ENCODE results near the gene CORT.
"Not testable (repeated sequence)": the region's sequence is repeated elsewhere in the genome, so short reads cannot be mapped to it uniquely, and the experiment has no call there.

CORT gene

GRCh38 chr1:10450156-10450814 lies 454 bp downstream of the CORT start:
- no peak for TF ChIP-seq POLR2A (IDR thresholded peaks at IDR 0.05; ENCODE audit: low read length)
- TF ChIP-seq GATA1 (IDR thresholded peaks at IDR 0.05; ENCODE audit: low read depth, low read length): no peak
- DNase-seq: no peak

GRCh38 chr1:10450836-10451235 lies 1.0 kb downstream of the CORT start:
- TF ChIP-seq POLR2A (IDR thresholded peaks at IDR 0.05; ENCODE audit: low read length) (no peak), GATA1 (IDR thresholded peaks at IDR 0.05; ENCODE audit: low read depth, low read length) (no peak)
- DNase-seq: no peak

GRCh38 chr1:10451287-10451686 lies 1.5 kb downstream of the CORT start:
- TF ChIP-seq POLR2A (IDR thresholded peaks at IDR 0.05; ENCODE audit: low read length) (no peak), GATA1 (IDR thresholded peaks at IDR 0.05; ENCODE audit: low read depth, low read length) (no peak)
- DNase-seq: no peak

- TF ChIP-seq POLR2A (IDR thresholded peaks at IDR 0.05; ENCODE audit: low read length): no peak
- TF ChIP-seq GATA1 (IDR thresholded peaks at IDR 0.05; ENCODE audit: low read depth, low read length): no peak
Observed at GRCh38 chr1:10456048-10456447, 6.2 kb downstream of the CORT start.

GRCh38 chr1:10456661-10457060 lies 6.8 kb downstream of the CORT start:
- no peak for TF ChIP-seq GATA1 (IDR thresholded peaks at IDR 0.05; ENCODE audit: low read depth, low read length)
- no peak for TF ChIP-seq POLR2A (IDR thresholded peaks at IDR 0.05; ENCODE audit: low read length)
- DNase-seq: no peak

More at GRCh38 chr1:10456048-10456447, 6.2 kb downstream of the CORT start:
- peak in 1 of 2 experiments; percentile 36 for DNase-seq

- not testable (repeated sequence) for DNase-seq
Observed at GRCh38 chr1:10457462-10457861, 7.6 kb downstream of the CORT start.

GRCh38 chr1:10457875-10458274 lies 8.0 kb downstream of the CORT start:
- DNase-seq: no peak
- TF ChIP-seq GATA1 (IDR thresholded peaks at IDR 0.05; ENCODE audit: low read depth, low read length): no peak
- no peak for TF ChIP-seq POLR2A (IDR thresholded peaks at IDR 0.05; ENCODE audit: low read length)

- TF ChIP-seq GATA1 (IDR thresholded peaks at IDR 0.05; ENCODE audit: low read depth, low read length) (no peak), POLR2A (IDR thresholded peaks at IDR 0.05; ENCODE audit: low read length) (no peak)
- peak; percentile 87 to 91 for DNase-seq
Observed at GRCh38 chr1:10459184-10459583, 9.4 kb downstream of the CORT start.

GRCh38 chr1:10467078-10467477 lies 17.2 kb downstream of the CORT start:
- TF ChIP-seq GATA1 (IDR thresholded peaks at IDR 0.05; ENCODE audit: low read depth, low read length) (no peak), POLR2A (IDR thresholded peaks at IDR 0.05; ENCODE audit: low read length) (no peak)
- DNase-seq: no peak

GRCh38 chr1:10470043-10470442 lies 20.2 kb downstream of the CORT start:
- DNase-seq: no peak
- TF ChIP-seq GATA1 (IDR thresholded peaks at IDR 0.05; ENCODE audit: low read depth, low read length): no peak
- no peak for TF ChIP-seq POLR2A (IDR thresholded peaks at IDR 0.05; ENCODE audit: low read length)

GRCh38 chr1:10471411-10472219 lies 21.8 kb downstream of the CORT start:
- DNase-seq: peak; percentile 36 to 37

GRCh38 chr1:10472220-10473144 lies 22.7 kb downstream of the CORT start, which contains the start of gene DFFA:
Gene DFFA (minus strand): TSS chr1:10472529. CDS start chr1:10472458, 71 bp downstream.
- no peak for TF ChIP-seq GATA1 (IDR thresholded peaks at IDR 0.05; ENCODE audit: low read depth, low read length)
- TF ChIP-seq POLR2A (IDR thresholded peaks at IDR 0.05; ENCODE audit: low read length): peak; percentile 59

More at GRCh38 chr1:10471411-10472219, 21.8 kb downstream of the CORT start:
- TF ChIP-seq GATA1 (IDR thresholded peaks at IDR 0.05; ENCODE audit: low read depth, low read length) (no peak), POLR2A (IDR thresholded peaks at IDR 0.05; ENCODE audit: low read length) (no peak)

GRCh38 chr1:10473145-10473765 lies 23.4 kb downstream of the CORT start:
- DNase-seq: no peak
- TF ChIP-seq GATA1 (IDR thresholded peaks at IDR 0.05; ENCODE audit: low read depth, low read length) (no peak), POLR2A (IDR thresholded peaks at IDR 0.05; ENCODE audit: low read length) (no peak)

More at GRCh38 chr1:10472220-10473144, 22.7 kb downstream of the CORT start, which contains the start of gene DFFA:
- DNase-seq: peak; percentile 95

- not testable (repeated sequence) for DNase-seq
Observed at GRCh38 chr1:10474309-10474612, 24.4 kb downstream of the CORT start.

Data from erythroblast (primary cell).